SK-N-SH (cell line): ENCODE results near the gene BHLHA9. TPM values are rescaled to one million over a fixed set of nuclear protein-coding genes. Genes with fewer than 3 reads are reported as not detected.

ENCODE experiments used
- CTCF ChIA-PET: fragments of 300-600, 350-600 bp; formaldehyde crosslinking; extraction: SDS; loops from one replicate; lab custom pipeline; 2021; lab: Yijun Ruan, JAX
- POLR2A ChIA-PET: fragments of 350-600 bp; sonication (Branson Sonifier 250); formaldehyde crosslinking; extraction: SDS; loops from one replicate; lab custom pipeline; 2020; ENCODE audit warnings: antibody characterized with exemption, inconsistent platforms; lab: Yijun Ruan, JAX
- DNase-seq: peaks from one replicate; pipeline ENCODE4 v3.0.0; 2012
- H2AFZ ChIP-seq: fragments of 200-600 bp; sonication (generic); 2 replicates; pipeline ENCODE4 v1.8.1; 2016; ENCODE audit warnings: antibody characterized with exemption, mild to moderate bottlenecking, low read depth
- H3F3A ChIP-seq: fragments of 200-600 bp; sonication (generic); replicated peaks from 2 replicates; pipeline ENCODE3; 2016; ENCODE audit warnings: antibody characterized with exemption, mild to moderate bottlenecking; ENCODE audit not compliant: insufficient read depth
- H3K27ac ChIP-seq, 2 experiments: fragments of 200-500 bp in 1 of 2; fragments of 200-600 bp in 1 of 2; sonication (Bioruptor generic) in 1 of 2; sonication (generic), shearing (Covaris generic) in 1 of 2; 2 replicates each; pipeline versions ENCODE4 v1.5.1 to v1.6.1; 2014 to 2016; ENCODE audit warnings: low read depth in 2 of 2, inconsistent platforms in 1 of 2, low read length in 1 of 2, mild to moderate bottlenecking in 1 of 2, mixed read lengths in 1 of 2
- H3K27me3 ChIP-seq: fragments of 200-600 bp; sonication (generic), shearing (Covaris generic); 2 replicates; pipeline ENCODE4 v1.6.1; 2016; ENCODE audit warnings: mixed run types; ENCODE audit not compliant: insufficient read depth
- H3K36me3 ChIP-seq, 2 experiments: fragments of 200-500 bp in 1 of 2; fragments of 200-600 bp in 1 of 2; sonication (Bioruptor generic) in 1 of 2; sonication (generic) in 1 of 2; replicated peaks in 1 of 2; 2 replicates each; pipeline versions ENCODE3 to v1.5.1; 2014 to 2016; ENCODE audit warnings: low read length in 1 of 2, mild to moderate bottlenecking in 1 of 2; ENCODE audit not compliant: insufficient read depth in 2 of 2, control insufficient read depth in 1 of 2
- H3K4me1 ChIP-seq, 2 experiments: fragments of 200-500 bp in 1 of 2; fragments of 200-600 bp in 1 of 2; sonication (Bioruptor generic) in 1 of 2; sonication (generic), shearing (Covaris generic) in 1 of 2; 2 replicates each; pipeline versions ENCODE4 v1.5.1 to v1.6.1; 2014 to 2016; ENCODE audit warnings: low read depth in 1 of 2, low read length in 1 of 2, mixed run types in 1 of 2; ENCODE audit not compliant: insufficient read depth in 2 of 2, control insufficient read depth in 1 of 2
- H3K4me2 ChIP-seq: fragments of 200-600 bp; sonication (generic), shearing (Covaris generic); 2 replicates; pipeline ENCODE4 v1.6.1; 2017; ENCODE audit warnings: mixed run types
- H3K4me3 ChIP-seq, 2 experiments: fragments of 200-500 bp in 1 of 2; fragments of 200-600 bp in 1 of 2; sonication (Bioruptor generic) in 1 of 2; sonication (generic), shearing (Covaris generic) in 1 of 2; 2 replicates each; pipeline versions ENCODE4 v1.5.1 to v1.8.1; 2014 to 2016; ENCODE audit warnings: low read depth in 2 of 2, inconsistent platforms in 1 of 2, low read length in 1 of 2, mild to moderate bottlenecking in 1 of 2, mixed read lengths in 1 of 2, moderate library complexity in 1 of 2
- H3K79me2 ChIP-seq: fragments of 200-600 bp; sonication (generic); 2 replicates; pipeline ENCODE4 v1.8.1; 2017; ENCODE audit warnings: mild to moderate bottlenecking; ENCODE audit not compliant: insufficient read depth
- H3K9ac ChIP-seq: fragments of 200-600 bp; sonication (generic); 2 replicates; pipeline ENCODE4 v1.6.1; 2017; ENCODE audit warnings: mixed run types
- H3K9me2 ChIP-seq: fragments of 200-600 bp; sonication (generic); 2 replicates; pipeline ENCODE4 v1.6.1; 2017; ENCODE audit warnings: mixed run types
- H3K9me3 ChIP-seq: fragments of 200-600 bp; sonication (generic); 2 replicates; pipeline ENCODE4 v1.6.1; 2017; ENCODE audit warnings: mixed run types, mild to moderate bottlenecking, moderate library complexity
- H4K20me1 ChIP-seq: fragments of 200-600 bp; sonication (generic); 2 replicates; pipeline ENCODE4 v1.6.1; 2017; ENCODE audit warnings: mild to moderate bottlenecking, mixed run types; ENCODE audit not compliant: insufficient read depth
- CHD2 ChIP-seq: fragments of 150-350 bp; IDR thresholded peaks from 2 replicates; pipeline ENCODE4 v1.6.1; 2018; ENCODE audit warnings: low read length; ENCODE audit not compliant: partially characterized antibody
- ELF1 ChIP-seq: IDR thresholded peaks from 2 replicates; pipeline ENCODE4 v1.4.0; 2012
- EP300 ChIP-seq, 2 experiments: IDR thresholded peaks; 2 replicates each; pipeline versions ENCODE4 v1.4.0 to v1.6.1; 2012; ENCODE audit warnings: borderline replicate concordance in 1 of 2, low read depth in 1 of 2, low read length in 1 of 2
- EZH2phosphoT487 ChIP-seq: fragments of 200-600 bp; sonication (generic); IDR thresholded peaks from 2 replicates; pipeline ENCODE4 v1.6.1; 2017; ENCODE audit warnings: low read depth, mixed run types, mild to moderate bottlenecking, antibody characterized with exemption, moderate library complexity, borderline replicate concordance
- GATA2 ChIP-seq: sonication (generic); formaldehyde crosslinking; IDR thresholded peaks from 2 replicates; pipeline ENCODE4 v1.5.0; 2020; ENCODE audit warnings: mild to moderate bottlenecking, missing genetic modification reagents
- NRF1 ChIP-seq: IDR thresholded peaks from 2 replicates; pipeline ENCODE4 v1.6.1; 2012; ENCODE audit warnings: low read depth, mild to moderate bottlenecking, low read length
- SIN3A ChIP-seq: IDR thresholded peaks from 2 replicates; pipeline ENCODE4 v1.6.1; 2012; ENCODE audit warnings: low read depth, mild to moderate bottlenecking, low read length, moderate library complexity, borderline replicate concordance
- SMC3 ChIP-seq: IDR thresholded peaks from 2 replicates; pipeline ENCODE4 v1.6.1; 2012; ENCODE audit warnings: low read depth, low read length, improper control_type of control experiment
- WGBS: methylation state at CpG from one replicate; pipeline ENCODE4 v1.1.6; 2017; ENCODE audit warnings: low lambda C conversion rate; 5-methylcytosine and 5-hydroxymethylcytosine counted together
- polyA plus RNA-seq, 3 experiments: library from polyadenylated mRNA; depleted of rRNA; stranded (reverse); fragments of >200 nt; gene quantifications; 2 replicates each; pipeline ENCODE4 v1.2.3, GENCODE V29; 2012
- TF ChIP-seq, protein P1 (sequence below): IDR thresholded peaks from 2 replicates; pipeline ENCODE4 v1.4.0; 2012; ENCODE audit warnings: low read depth, borderline replicate concordance
- TF ChIP-seq, protein P2 (sequence below): fragments of 200-600 bp; sonication (generic); IDR thresholded peaks from 2 replicates; pipeline ENCODE4 v1.6.1; 2017; ENCODE audit warnings: antibody characterized with exemption, mild to moderate bottlenecking, moderate library complexity

Gene BHLHA9
- polyA plus RNA-seq, 1 of the 3 experiments (the other 2 are of a cell fraction), result not detected

DNA sequence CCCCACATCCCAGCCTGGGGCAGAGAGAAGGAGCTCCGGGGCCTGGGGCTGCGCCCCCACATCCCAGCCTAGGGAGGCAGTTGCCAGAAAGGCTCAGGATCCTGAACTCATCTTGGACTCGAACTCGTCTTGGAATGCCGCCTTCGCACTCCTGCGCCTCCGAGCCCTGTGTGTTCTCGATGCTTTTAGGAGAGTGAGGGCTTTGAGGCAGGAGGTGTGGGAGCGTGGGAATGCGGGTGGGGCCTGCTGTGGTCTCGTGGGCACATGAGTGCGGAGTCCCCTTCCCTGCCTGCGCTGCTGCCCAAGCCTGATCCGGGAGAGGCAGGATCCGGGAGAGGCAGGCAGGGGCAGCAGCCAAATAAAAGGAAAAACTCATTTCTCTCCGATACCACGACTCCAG lies 1.2 kb downstream of the BHLHA9 start:
- Histone ChIP-seq H3K4me2 (no peak overlapping the region), H3K9me2 (no peaks in the 10 kb centered on the region), H3K9me3 (no peaks in the 10 kb centered on the region), H3K79me2 (no peaks in the 10 kb centered on the region), H3F3A (peaks cover 19% of the 10 kb centered on the region), H3K4me1 (peaks cover 0 to 4% of the 10 kb centered on the region in 2 experiments; a peak in 1 of 4 replicates), H3K9ac (no peak overlapping the region), H2AFZ (no peak overlapping the region), H3K27ac (no peak overlapping the region), H3K27me3 (0 out of 2 replicates have a peak, but pooled peaks cover 13% of the 10 kb centered on the region), H3K4me3 (no peak overlapping the region), H3K36me3 (no peaks in the 10 kb centered on the region), H4K20me1 (no peaks in the 10 kb centered on the region)
- 73% methylated on average over 15 of the region's 18 CpGs for WGBS
- ChIA-PET POLR2A (no interaction called here), CTCF (interaction anchor here (1.0 to 6.0 kb wide), 4 partner anchors 9 to 94 kb away, joined by 4 to 32 read pairs (median 8); no protein-coding TSS in a partner anchor)
- DNase-seq, result no peak
- TF ChIP-seq, protein P1, sequence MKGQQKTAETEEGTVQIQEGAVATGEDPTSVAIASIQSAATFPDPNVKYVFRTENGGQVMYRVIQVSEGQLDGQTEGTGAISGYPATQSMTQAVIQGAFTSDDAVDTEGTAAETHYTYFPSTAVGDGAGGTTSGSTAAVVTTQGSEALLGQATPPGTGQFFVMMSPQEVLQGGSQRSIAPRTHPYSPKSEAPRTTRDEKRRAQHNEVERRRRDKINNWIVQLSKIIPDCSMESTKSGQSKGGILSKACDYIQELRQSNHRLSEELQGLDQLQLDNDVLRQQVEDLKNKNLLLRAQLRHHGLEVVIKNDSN, result no peak
- TF ChIP-seq SMC3 (no peak), CHD2 (no peak), SIN3A (no peak), GATA2 (no peak), EP300 (IDR thresholded peaks at IDR 0.05; ENCODE audit: borderline replicate concordance in 1 of 2, low read depth in 1 of 2, low read length in 1 of 2) (no peak), EZH2phosphoT487 (no peak), ELF1 (no peak)
- TF ChIP-seq, protein P2, sequence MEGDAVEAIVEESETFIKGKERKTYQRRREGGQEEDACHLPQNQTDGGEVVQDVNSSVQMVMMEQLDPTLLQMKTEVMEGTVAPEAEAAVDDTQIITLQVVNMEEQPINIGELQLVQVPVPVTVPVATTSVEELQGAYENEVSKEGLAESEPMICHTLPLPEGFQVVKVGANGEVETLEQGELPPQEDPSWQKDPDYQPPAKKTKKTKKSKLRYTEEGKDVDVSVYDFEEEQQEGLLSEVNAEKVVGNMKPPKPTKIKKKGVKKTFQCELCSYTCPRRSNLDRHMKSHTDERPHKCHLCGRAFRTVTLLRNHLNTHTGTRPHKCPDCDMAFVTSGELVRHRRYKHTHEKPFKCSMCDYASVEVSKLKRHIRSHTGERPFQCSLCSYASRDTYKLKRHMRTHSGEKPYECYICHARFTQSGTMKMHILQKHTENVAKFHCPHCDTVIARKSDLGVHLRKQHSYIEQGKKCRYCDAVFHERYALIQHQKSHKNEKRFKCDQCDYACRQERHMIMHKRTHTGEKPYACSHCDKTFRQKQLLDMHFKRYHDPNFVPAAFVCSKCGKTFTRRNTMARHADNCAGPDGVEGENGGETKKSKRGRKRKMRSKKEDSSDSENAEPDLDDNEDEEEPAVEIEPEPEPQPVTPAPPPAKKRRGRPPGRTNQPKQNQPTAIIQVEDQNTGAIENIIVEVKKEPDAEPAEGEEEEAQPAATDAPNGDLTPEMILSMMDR, result no peak

DNA sequence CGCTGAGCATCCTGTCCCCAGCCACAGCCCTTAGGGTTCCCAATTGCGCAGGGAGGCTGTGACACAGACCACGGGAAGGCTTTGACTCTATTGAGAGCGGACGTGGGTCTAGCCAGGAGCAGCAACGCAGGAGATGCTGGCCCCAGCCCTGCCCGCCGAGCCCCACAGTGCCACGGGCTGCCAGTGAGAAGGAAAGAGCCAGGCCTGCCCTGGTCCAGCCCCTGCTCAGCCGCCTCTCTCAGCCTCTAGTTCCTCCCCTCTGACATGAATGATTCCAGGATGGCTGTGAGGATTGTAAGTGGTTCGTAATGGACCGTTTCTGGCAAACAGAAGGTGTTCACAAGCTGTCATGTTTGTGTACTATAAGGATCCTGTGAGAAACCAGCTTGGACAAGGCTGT lies 2.5 kb downstream of the BHLHA9 start:
- Histone ChIP-seq H3K36me3 (no peaks in the 10 kb centered on the region), H3F3A (peaks cover 8% of the 10 kb centered on the region), H3K9me3 (no peaks in the 10 kb centered on the region), H3K4me1 (no peaks in the 10 kb centered on the region), H3K9me2 (no peaks in the 10 kb centered on the region), H2AFZ (no peak overlapping the region), H3K79me2 (no peaks in the 10 kb centered on the region), H3K27me3 (0 out of 2 replicates have a peak, but pooled peaks cover 13% of the 10 kb centered on the region), H3K4me2 (no peak overlapping the region), H3K4me3 (no peak overlapping the region), H3K9ac (no peak overlapping the region), H3K27ac (no peak overlapping the region), H4K20me1 (no peaks in the 10 kb centered on the region)
- POLR2A ChIA-PET, result no interaction called here
- WGBS, result 63% methylated on average over 12 of the region's 12 CpGs
- DNase-seq, result no peak
- CTCF ChIA-PET, result interaction anchor here (1.0 to 6.0 kb wide), 8 partner anchors 8 to 355 kb away, joined by 3 to 32 read pairs (median 5); partner anchors contain the start of gene INPP5K
- TF ChIP-seq, protein P1, result no peak
- TF ChIP-seq NRF1 (no peak), EP300 (IDR thresholded peaks at IDR 0.05; ENCODE audit: borderline replicate concordance in 1 of 2, low read depth in 1 of 2, low read length in 1 of 2) (no peak), SIN3A (no peak)
